DMS 273 (cell line): ENCODE results near the gene TRANK1.

Experiments
- DNase-seq: peaks from one replicate; lab custom pipeline; 2025; ENCODE audit not compliant: unreplicated experiment; lab: John Stamatoyannopoulos, UW

Gene TRANK1

GRCh38 chr3:36811768-36812167 lies 133.1 kb downstream of the TRANK1 start:
- DNase-seq: no peak

- DNase-seq: peak; percentile 28
These were observed 140.4 kb downstream of the TRANK1 start for GRCh38 chr3:36804295-36805055.

- DNase-seq: no peak
These were observed 141.6 kb downstream of the TRANK1 start for GRCh38 chr3:36803091-36803791.

- DNase-seq: no peak
These were observed 144.2 kb downstream of the TRANK1 start for GRCh38 chr3:36800533-36801116.

GRCh38 chr3:36796881-36797280 lies 148.0 kb downstream of the TRANK1 start:
- DNase-seq: no peak

- no peak for DNase-seq
These were observed 148.7 kb downstream of the TRANK1 start for GRCh38 chr3:36796161-36796560.

- no peak for DNase-seq
These were observed 149.2 kb downstream of the TRANK1 start for GRCh38 chr3:36795622-36796021.

GRCh38 chr3:36792342-36792741 lies 152.5 kb downstream of the TRANK1 start:
- DNase-seq: peak; percentile 72

- DNase-seq: no peak
These were observed 154.1 kb downstream of the TRANK1 start for GRCh38 chr3:36790765-36791164.

GRCh38 chr3:36786921-36787890 lies 157.6 kb downstream of the TRANK1 start:
- DNase-seq: peak; percentile 13

GRCh38 chr3:36784138-36784635 lies 160.7 kb downstream of the TRANK1 start:
- no peak for DNase-seq

- DNase-seq: peak; percentile 3
These were observed 167.2 kb downstream of the TRANK1 start for GRCh38 chr3:36777424-36778218.
